Pericardium fibroblast (primary cell): ENCODE measurements around the gene BET1. TPM values are rescaled to one million over a fixed set of nuclear protein-coding genes. Genes with fewer than 3 reads are reported as not detected.

Experiments used
- total RNA-seq: library from RNA; depleted of rRNA; stranded (reverse); fragments of >200 nt; gene quantifications from 2 replicates; pipeline ENCODE4 v1.2.3, GENCODE V29; 2015

Gene BET1
- total RNA-seq = 22.3 and 43.3 TPM in 2 replicates

GRCh38 chr7:94004024-94004951, at the start of gene BET1:
TSS of gene BET1 (minus strand) at chr7:94004355. CDS start at chr7:94004216, 139 bp downstream.

Other genes starting within 250 kb of the BET1 start
- gene TFPI2, start 113.6 kb downstream of the BET1 start, total RNA-seq = 58.6 and 395 TPM in 2 replicates
- not detected in 2 replicates for gene GNGT1, start 97.8 kb downstream of the BET1 start, total RNA-seq
- gene GNG11, start 82.6 kb downstream of the BET1 start, total RNA-seq = 68.2 and 98.4 TPM in 2 replicates